T-helper 1 cell treated with Interleukin-12 subunit alpha and Interleukin-12 subunit beta and Interleukin-4 antibody, amounts not matched to agents 30 μg/mL and 1 μg/mL, for 36 hours (primary cell): Measurements from ENCODE around the gene ARHGEF3.

ENCODE experiments used
- H3K27ac Mint-ChIP-seq: one replicate; pipeline ENCODE4 v1.8.0; 2021; ENCODE audit warnings: mild to moderate bottlenecking, mixed read lengths
- H3K27me3 Mint-ChIP-seq: one replicate; pipeline ENCODE4 v1.8.0; 2021; ENCODE audit warnings: low read depth, mixed read lengths
- H3K36me3 Mint-ChIP-seq: one replicate; pipeline ENCODE4 v1.8.0; 2021; ENCODE audit warnings: low read depth, mixed read lengths
- H3K4me1 Mint-ChIP-seq: one replicate; pipeline ENCODE4 v1.8.0; 2021; ENCODE audit warnings: low read depth, mixed read lengths
- H3K4me3 Mint-ChIP-seq: one replicate; pipeline ENCODE4 v1.8.0; 2021; ENCODE audit warnings: mild to moderate bottlenecking, moderate library complexity, mixed read lengths
- H3K9me3 Mint-ChIP-seq: one replicate; pipeline ENCODE4 v1.8.0; 2021; ENCODE audit warnings: mixed read lengths

The ARHGEF3 gene

GRCh38 chr3:56812754-56813652 is 11.3 kb upstream of the ARHGEF3 start:
- H3K36me3 Mint-ChIP-seq: no peaks in the 10 kb centered on the region
- H3K9me3 Mint-ChIP-seq: no peaks in the 10 kb centered on the region
- peaks cover 29% of the 10 kb centered on the region for H3K4me1 Mint-ChIP-seq
- H3K27ac Mint-ChIP-seq: no peak overlapping the region
- no peak overlapping the region for H3K4me3 Mint-ChIP-seq
- H3K27me3 Mint-ChIP-seq: no peaks in the 10 kb centered on the region

DNA sequence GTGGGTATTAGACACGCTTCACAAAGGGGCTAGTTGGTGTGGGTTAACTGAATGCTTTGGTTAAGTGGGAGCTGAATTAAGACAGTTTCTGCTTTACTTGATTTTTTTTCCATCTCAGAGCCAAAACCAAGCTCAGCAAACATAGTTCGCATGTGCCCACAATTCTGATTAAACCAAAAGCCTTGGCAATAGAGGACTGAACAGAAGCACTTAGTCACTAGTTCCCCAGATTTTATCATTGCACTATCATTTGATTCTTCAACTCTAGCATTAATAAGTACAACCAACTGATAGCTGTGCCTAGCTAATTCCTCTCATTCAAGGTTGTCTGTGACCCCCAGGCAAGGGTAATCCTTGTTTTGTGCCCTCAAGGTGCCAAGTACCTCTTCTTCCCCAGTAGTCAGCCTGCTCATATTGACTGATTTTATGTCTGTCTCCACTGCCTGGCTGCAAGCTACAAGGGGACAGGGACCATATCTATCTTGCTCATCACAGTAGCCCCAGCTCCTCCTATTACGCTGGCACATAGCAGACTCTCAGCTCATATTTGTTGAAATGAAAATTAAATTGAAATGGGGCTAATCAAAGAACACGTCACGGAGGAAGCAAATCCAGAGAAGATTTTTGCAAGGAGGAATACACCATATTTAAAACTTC is 9.9 kb upstream of the ARHGEF3 start:
- Mint-ChIP-seq H3K4me3 (no peak overlapping the region), H3K36me3 (no peaks in the 10 kb centered on the region), H3K27me3 (no peaks in the 10 kb centered on the region), H3K9me3 (no peaks in the 10 kb centered on the region), H3K27ac (no peak overlapping the region), H3K4me1 (peaks cover 29% of the 10 kb centered on the region)

DNA sequence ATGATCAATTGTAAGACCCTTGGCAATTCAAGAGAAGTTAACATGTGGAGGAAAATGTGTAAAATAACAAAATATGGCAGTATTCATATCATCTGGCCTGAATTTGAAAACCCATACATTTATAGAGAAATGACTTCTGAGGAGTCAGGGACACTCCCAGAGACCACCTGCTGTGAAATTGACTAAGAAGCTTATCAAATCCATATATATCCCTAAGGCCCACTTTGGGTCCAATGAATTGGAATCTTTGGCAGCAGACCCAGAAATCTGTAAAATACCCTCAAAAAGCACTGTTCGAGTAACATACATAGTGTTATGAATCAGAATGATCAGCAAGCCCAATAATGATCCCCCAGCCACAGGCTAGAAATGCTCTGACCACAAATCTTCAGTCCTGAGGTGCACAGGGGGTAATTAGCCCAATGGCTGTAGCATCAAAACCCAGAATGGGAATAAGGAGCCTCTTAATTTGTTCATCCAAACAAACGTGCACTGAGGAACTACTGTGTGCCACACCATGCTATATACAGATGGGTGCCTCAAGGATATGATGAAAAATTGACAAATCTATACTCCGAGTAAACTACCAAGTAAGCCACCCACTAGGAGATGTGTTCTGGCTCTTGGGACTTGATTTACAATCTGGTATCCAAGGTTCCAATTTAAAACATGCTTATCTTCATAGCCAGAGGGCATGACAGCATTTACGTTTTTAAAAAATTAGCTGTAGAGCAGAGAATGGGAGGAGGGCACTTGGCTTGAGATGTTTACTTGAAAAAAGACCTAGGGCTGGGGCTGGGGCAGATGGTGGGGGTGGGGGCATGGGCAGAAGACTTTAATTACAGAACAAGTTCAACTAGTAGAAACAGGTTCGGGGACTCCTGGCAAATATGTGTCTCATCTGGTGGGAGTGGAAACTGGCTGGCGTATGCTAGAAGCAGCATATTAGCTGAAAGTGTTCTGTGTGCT is 9.1 kb upstream of the ARHGEF3 start:
- Mint-ChIP-seq H3K27me3 (no peaks in the 10 kb centered on the region), H3K4me1 (peaks cover 28% of the 10 kb centered on the region), H3K4me3 (no peak overlapping the region), H3K9me3 (no peaks in the 10 kb centered on the region), H3K36me3 (no peaks in the 10 kb centered on the region), H3K27ac (no peak overlapping the region)

DNA sequence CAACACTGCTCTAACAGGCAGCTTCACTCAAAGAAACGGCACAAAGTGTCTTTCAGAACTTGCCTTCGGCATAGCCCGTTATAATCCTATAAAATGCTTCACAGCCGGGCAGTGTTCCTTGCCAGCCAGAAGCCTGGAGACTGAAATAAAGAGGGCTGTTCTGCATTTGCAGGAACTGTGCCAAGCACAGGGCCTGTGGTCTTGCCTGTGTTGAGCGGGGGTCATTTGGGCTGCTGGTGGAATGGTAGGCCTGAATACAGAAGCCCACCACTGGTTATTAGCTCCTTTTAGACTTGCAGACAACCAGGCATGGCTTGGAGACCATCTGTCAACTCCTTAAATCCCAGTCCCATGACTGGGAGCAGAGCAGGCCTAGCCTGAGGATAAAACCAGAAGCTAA is 4.7 kb upstream of the ARHGEF3 start:
- H3K9me3 Mint-ChIP-seq: no peaks in the 10 kb centered on the region
- no peaks in the 10 kb centered on the region for H3K27me3 Mint-ChIP-seq
- H3K36me3 Mint-ChIP-seq: peaks cover under 1% of the 10 kb centered on the region
- no peak overlapping the region for H3K27ac Mint-ChIP-seq
- no peak overlapping the region for H3K4me3 Mint-ChIP-seq
- H3K4me1 Mint-ChIP-seq: peaks cover 5% of the 10 kb centered on the region

- H3K4me3 Mint-ChIP-seq: no peak overlapping the region
- no peak overlapping the region for H3K27ac Mint-ChIP-seq
- no peaks in the 10 kb centered on the region for H3K27me3 Mint-ChIP-seq
- H3K4me1 Mint-ChIP-seq: peaks cover 23% of the 10 kb centered on the region
- H3K9me3 Mint-ChIP-seq: no peaks in the 10 kb centered on the region
- peaks cover 10% of the 10 kb centered on the region for H3K36me3 Mint-ChIP-seq
Observed at GRCh38 chr3:56802790-56803189, 1.0 kb upstream of the ARHGEF3 start.

GRCh38 chr3:56802378-56802745 is 613 bp upstream of the ARHGEF3 start:
- Mint-ChIP-seq H3K9me3 (no peaks in the 10 kb centered on the region), H3K36me3 (peaks cover 11% of the 10 kb centered on the region), H3K4me1 (peaks cover 26% of the 10 kb centered on the region), H3K27me3 (no peaks in the 10 kb centered on the region), H3K27ac (peak overlapping the region; percentile 63), H3K4me3 (peak overlapping the region; percentile 79)

DNA sequence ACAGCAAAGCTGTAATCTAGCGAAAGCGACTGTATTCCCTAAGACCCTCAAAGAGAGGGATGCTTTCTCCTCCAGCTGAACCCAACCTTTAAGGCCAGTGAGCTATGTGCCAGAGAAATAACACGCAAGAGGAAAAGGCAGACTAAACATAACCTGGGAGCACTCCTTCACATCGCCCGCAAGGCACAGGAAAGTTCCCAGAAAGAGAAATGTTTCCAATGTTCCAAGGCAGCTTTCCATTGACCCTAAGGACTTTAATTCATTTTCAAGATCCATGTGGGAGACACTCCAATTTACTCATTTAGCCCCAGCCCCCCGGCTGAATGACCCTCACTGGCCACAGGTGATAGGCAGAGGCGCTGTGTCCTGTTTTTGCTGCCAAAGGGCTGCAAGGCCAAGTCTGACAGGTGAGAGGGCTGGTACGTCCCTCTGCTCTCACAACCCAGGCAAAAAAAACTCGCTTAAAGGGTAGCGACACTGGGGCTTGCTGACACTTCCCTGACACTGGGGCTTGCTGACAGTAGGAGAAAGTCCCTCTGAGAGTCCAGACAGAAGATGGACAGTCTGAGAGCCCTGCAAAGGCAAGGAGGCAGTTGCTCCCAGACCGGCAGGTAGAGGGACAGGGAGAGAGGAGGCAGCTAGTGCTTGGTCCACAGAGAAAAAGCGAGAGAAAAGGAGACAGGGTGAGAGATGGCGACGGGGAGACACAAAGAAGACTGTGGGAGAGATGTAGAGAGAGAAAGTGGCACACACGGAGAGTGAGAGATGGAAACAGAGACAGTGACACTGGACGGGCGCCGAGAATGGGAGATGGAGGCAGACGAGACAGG is 702 bp downstream of the ARHGEF3 start:
- Mint-ChIP-seq H3K27me3 (no peaks in the 10 kb centered on the region), H3K36me3 (peaks cover 21% of the 10 kb centered on the region), H3K4me3 (peak overlapping the region; percentile 97), H3K27ac (peak overlapping the region; percentile 91), H3K4me1 (peaks cover 37% of the 10 kb centered on the region), H3K9me3 (no peaks in the 10 kb centered on the region)

- Mint-ChIP-seq H3K27ac (peak overlapping the region; percentile 91), H3K36me3 (peaks cover 25% of the 10 kb centered on the region), H3K27me3 (no peaks in the 10 kb centered on the region), H3K4me3 (peak overlapping the region; percentile 97), H3K4me1 (peaks cover 42% of the 10 kb centered on the region), H3K9me3 (no peaks in the 10 kb centered on the region)
Observed at GRCh38 chr3:56800130-56800831, 1.5 kb downstream of the ARHGEF3 start.

- peak overlapping the region; percentile 82 for H3K4me3 Mint-ChIP-seq
- peaks cover 31% of the 10 kb centered on the region for H3K36me3 Mint-ChIP-seq
- no peaks in the 10 kb centered on the region for H3K9me3 Mint-ChIP-seq
- peak overlapping the region; percentile 81 for H3K27ac Mint-ChIP-seq
- H3K4me1 Mint-ChIP-seq: peaks cover 45% of the 10 kb centered on the region
- H3K27me3 Mint-ChIP-seq: no peaks in the 10 kb centered on the region
Observed at GRCh38 chr3:56799251-56799882, 2.4 kb downstream of the ARHGEF3 start.

- Mint-ChIP-seq H3K4me3 (peak overlapping the region; percentile 74), H3K36me3 (peaks cover 39% of the 10 kb centered on the region)
Observed at GRCh38 chr3:56796996-56797395, 4.8 kb downstream of the ARHGEF3 start.

GRCh38 chr3:56796202-56796601 is 5.5 kb downstream of the ARHGEF3 start:
- Mint-ChIP-seq H3K27me3 (no peaks in the 10 kb centered on the region), H3K9me3 (no peaks in the 10 kb centered on the region), H3K4me1 (peaks cover 49% of the 10 kb centered on the region), H3K4me3 (peak overlapping the region; percentile 8), H3K27ac (peak overlapping the region; percentile 41), H3K36me3 (peaks cover 36% of the 10 kb centered on the region)

More at GRCh38 chr3:56796996-56797395, 4.8 kb downstream of the ARHGEF3 start:
- H3K27ac Mint-ChIP-seq: peak overlapping the region; percentile 71
- no peaks in the 10 kb centered on the region for H3K27me3 Mint-ChIP-seq
- H3K9me3 Mint-ChIP-seq: no peaks in the 10 kb centered on the region
- H3K4me1 Mint-ChIP-seq: peaks cover 49% of the 10 kb centered on the region

DNA sequence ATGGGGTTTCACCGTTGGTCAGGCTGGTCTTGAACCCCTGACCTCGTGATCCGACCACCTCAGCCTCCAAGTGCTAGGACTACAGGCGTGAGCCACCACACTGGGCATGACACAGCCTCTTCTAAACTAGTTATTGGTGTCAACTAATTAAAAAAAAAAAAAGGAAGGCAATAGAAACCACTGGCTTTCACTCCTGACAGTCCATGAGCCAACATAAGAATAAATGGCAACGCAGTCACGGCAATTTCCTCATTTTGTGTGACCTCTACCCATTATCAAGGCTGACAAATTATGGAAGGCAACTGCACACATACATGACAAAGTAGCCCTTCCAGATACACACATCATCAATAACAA is 5.9 kb downstream of the ARHGEF3 start:
- Mint-ChIP-seq H3K4me3 (no peak overlapping the region), H3K4me1 (peaks cover 52% of the 10 kb centered on the region), H3K27me3 (no peaks in the 10 kb centered on the region), H3K27ac (peak overlapping the region; percentile 41), H3K36me3 (peaks cover 36% of the 10 kb centered on the region), H3K9me3 (no peaks in the 10 kb centered on the region)
